ENCODE results near the gene IGLON5. TPM values are rescaled to one million over a fixed set of nuclear protein-coding genes. Genes with fewer than 3 reads are reported as not detected.

The IGLON5 gene
- total and polyA plus RNA-seq, 2 donors from 2014 or later, result 0.15 TPM; not detected in 1

DNA sequence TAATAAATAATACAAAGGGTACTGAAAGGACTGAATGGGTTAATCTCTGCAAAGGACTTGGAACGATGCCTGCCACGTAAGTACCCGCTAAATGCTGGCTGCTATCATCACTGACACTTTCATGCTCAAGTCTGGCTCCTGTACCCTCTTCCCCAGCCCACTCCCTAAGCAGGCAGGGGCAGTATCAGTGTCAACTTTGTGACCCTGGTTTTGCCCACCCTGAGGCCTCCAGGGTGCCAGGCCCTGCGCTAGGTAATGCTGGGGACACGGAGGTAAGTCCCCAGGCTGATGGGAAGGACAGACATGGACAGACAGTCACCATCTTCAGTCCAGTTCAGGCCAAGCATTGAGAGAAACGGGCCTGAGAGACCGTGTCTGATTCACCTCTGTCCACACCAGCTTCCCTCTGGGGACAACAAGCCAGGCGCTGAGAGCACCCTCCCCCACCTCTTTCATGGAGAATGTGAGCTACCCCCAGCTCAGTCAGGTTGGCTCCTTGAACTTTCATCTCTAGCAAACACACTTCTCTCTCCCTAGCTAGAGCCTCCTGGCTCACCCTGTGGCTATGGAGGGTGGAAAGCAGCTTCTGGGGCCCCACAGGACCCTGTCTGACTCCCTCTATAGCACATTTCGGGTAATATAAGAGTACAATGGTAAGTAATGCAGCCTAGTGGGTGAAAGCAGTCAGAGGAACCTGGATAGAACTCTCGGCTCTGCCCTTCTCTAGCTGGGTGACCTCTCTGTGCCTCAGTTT is 53.9 kb downstream of the IGLON5 start:
- H3K36me3 ChIP-seq (ENCODE audit: control insufficient read depth in 2 of 3, insufficient read depth in 3 of 3, low read length in 3 of 3), result no peaks in the 10 kb centered on the region
- TF ChIP-seq, protein P1, sequence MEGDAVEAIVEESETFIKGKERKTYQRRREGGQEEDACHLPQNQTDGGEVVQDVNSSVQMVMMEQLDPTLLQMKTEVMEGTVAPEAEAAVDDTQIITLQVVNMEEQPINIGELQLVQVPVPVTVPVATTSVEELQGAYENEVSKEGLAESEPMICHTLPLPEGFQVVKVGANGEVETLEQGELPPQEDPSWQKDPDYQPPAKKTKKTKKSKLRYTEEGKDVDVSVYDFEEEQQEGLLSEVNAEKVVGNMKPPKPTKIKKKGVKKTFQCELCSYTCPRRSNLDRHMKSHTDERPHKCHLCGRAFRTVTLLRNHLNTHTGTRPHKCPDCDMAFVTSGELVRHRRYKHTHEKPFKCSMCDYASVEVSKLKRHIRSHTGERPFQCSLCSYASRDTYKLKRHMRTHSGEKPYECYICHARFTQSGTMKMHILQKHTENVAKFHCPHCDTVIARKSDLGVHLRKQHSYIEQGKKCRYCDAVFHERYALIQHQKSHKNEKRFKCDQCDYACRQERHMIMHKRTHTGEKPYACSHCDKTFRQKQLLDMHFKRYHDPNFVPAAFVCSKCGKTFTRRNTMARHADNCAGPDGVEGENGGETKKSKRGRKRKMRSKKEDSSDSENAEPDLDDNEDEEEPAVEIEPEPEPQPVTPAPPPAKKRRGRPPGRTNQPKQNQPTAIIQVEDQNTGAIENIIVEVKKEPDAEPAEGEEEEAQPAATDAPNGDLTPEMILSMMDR (IDR thresholded peaks at IDR 0.05; ENCODE audit: borderline replicate concordance, extremely low read depth, insufficient read depth), result no peak
- H3K4me3 ChIP-seq (ENCODE audit: low read length in 3 of 3), result peak overlapping the region; percentile 78 to 95 (median 94)
- H3K9me3 ChIP-seq (ENCODE audit: control insufficient read depth in 2 of 3, insufficient read depth in 1 of 3, low read length in 3 of 3), result no peaks in the 10 kb centered on the region
- peak overlapping the region; percentile 94 to 97 for H3K27ac ChIP-seq (ENCODE audit: low read depth in 2 of 2, low read length in 2 of 2)
- peak in 3 of 5 donors; percentile 33 to 70 (median 56) for DNase-seq
- intact Hi-C loops (cut with DNase I), result no loop called here
- no peaks in the 10 kb centered on the region for H3K27me3 ChIP-seq (ENCODE audit: control insufficient read depth, insufficient read depth, low read length)
- peaks cover 0 to 17% (median 5%) of the 10 kb centered on the region in 3 donors for H3K4me1 ChIP-seq (ENCODE audit: control insufficient read depth in 2 of 3, insufficient read depth in 2 of 3, low read depth in 1 of 3, low read length in 3 of 3)
- no peak for FAIRE-seq
- H3K9ac ChIP-seq (ENCODE audit: low read length in 3 of 3), result peak overlapping the region; percentile 78 to 90 (median 85)

GRCh38 chr19:51365965-51366388 is 54.5 kb downstream of the IGLON5 start, which contains the start of gene ETFB:
Gene ETFB, minus strand, starts transcription at chr19:51366388. Its CDS starts 62 bp downstream, at chr19:51366326.
- no peaks in the 10 kb centered on the region for H3K36me3 ChIP-seq (ENCODE audit: control insufficient read depth in 2 of 3, insufficient read depth in 3 of 3, low read length in 3 of 3)
- H3K4me3 ChIP-seq (ENCODE audit: low read length in 3 of 3), result peak within 1 kb of the TSS; percentile 87 to 95 (median 94)
- no peak for DNase-seq
- H3K9me3 ChIP-seq (ENCODE audit: control insufficient read depth in 2 of 3, insufficient read depth in 1 of 3, low read length in 3 of 3), result no peaks in the 10 kb centered on the region
- no peaks in the 10 kb centered on the region for H3K27me3 ChIP-seq (ENCODE audit: control insufficient read depth, insufficient read depth, low read length)
- intact Hi-C loops (cut with DNase I), result no loop called here
- no peak for FAIRE-seq
- H3K4me1 ChIP-seq (ENCODE audit: control insufficient read depth in 2 of 3, insufficient read depth in 2 of 3, low read depth in 1 of 3, low read length in 3 of 3), result peaks cover 0 to 17% (median 5%) of the 10 kb centered on the region in 3 donors
- H3K9ac ChIP-seq (ENCODE audit: low read length in 3 of 3), result peak within 1 kb of the TSS; percentile 83 to 94 (median 90)
- H3K27ac ChIP-seq (ENCODE audit: low read depth in 2 of 2, low read length in 2 of 2), result peak within 1 kb of the TSS; percentile 97
- TF ChIP-seq, protein P1 (IDR thresholded peaks at IDR 0.05; ENCODE audit: borderline replicate concordance, extremely low read depth, insufficient read depth), result no peak

DNA sequence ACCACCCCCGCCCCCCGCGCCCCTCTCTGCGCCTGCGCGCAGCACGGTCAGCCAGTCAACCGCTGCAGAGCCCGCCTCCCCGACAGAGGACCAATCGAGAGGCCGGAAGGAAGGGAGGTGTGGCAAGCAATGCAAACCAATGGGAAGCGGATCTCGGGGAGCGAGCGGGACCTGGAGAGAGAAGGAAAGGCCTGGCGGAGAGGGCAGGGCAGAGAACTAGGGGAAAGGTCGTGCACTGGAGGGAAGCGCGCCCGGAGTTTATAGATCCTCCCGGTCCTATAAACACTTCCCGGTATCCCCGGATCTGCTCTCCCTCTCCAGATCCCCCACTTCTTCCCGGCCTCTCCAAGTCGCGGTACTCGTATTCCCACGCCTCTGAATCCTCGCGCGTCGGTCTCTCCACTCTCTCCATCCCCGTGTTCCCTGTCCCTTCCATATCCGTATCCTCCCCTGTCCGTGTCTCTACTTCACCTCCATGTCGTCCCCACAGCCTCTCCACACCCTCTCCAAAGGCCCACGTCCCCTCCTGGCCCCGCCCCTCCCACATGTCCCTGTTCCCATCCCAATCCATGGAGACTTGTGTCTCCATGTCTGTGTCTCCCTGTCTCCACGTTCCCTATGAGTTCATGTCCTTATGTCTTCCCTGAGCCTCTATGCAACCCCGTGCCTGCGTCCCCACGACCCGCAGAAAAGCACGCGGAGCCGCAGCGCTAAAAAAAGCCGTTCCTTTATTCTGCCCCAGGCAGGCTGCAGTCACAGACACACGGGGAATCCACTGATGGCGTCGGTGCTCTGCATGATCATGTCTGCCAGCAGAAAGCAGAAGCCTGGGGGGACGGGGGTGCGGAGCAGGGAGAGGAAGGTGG is 55.2 kb downstream of the IGLON5 start:
- FAIRE-seq (peak; percentile 35), DNase-seq (peak; percentile 99)
- intact Hi-C loops (cut with DNase I), result no loop called here
- Histone ChIP-seq H3K9me3 (ENCODE audit: control insufficient read depth in 2 of 3, insufficient read depth in 1 of 3, low read length in 3 of 3) (no peaks in the 10 kb centered on the region), H3K27ac (ENCODE audit: low read depth in 2 of 2, low read length in 2 of 2) (peak overlapping the region; percentile 97), H3K27me3 (ENCODE audit: control insufficient read depth, insufficient read depth, low read length) (no peaks in the 10 kb centered on the region), H3K4me3 (ENCODE audit: low read length in 3 of 3) (peak overlapping the region; percentile 85 to 94 (median 87)), H3K9ac (ENCODE audit: low read length in 3 of 3) (peak overlapping the region; percentile 83 to 94 (median 90)), H3K36me3 (ENCODE audit: control insufficient read depth in 2 of 3, insufficient read depth in 3 of 3, low read length in 3 of 3) (no peaks in the 10 kb centered on the region), H3K4me1 (ENCODE audit: control insufficient read depth in 2 of 3, insufficient read depth in 2 of 3, low read depth in 1 of 3, low read length in 3 of 3) (peaks cover 0 to 17% (median 5%) of the 10 kb centered on the region in 3 donors)
- TF ChIP-seq, protein P1 (IDR thresholded peaks at IDR 0.05; ENCODE audit: borderline replicate concordance, extremely low read depth, insufficient read depth), result no peak

Measured in kidney (tissue), 14 donors.